Stomach (tissue), 9 donors: ENCODE data around the gene LRFN3. TPM values are rescaled to one million over a fixed set of nuclear protein-coding genes. Genes with fewer than 3 reads are reported as not detected.

Experiments
- DNase-seq, 2 donors: peaks; one replicate each; pipeline versions ENCODE4 v3.0.0 to v3.0.0-alpha.2; 2013 to 2019
- H3K27ac ChIP-seq, 5 donors: fragments of 200-600 bp in 4 of 5; sonication (generic) in 4 of 5; one replicate each; pipeline ENCODE4 v1.5.1; 2013 to 2019; ENCODE audit warnings: mild to moderate bottlenecking in 1 of 5, moderate library complexity in 1 of 5
- H3K27me3 ChIP-seq, 3 donors: fragments of 200-600 bp; sonication (generic); one replicate each; pipeline ENCODE4 v1.5.1; 2017 to 2019; ENCODE audit warnings: mixed run types in 1 of 3
- H3K36me3 ChIP-seq, 4 donors: fragments of 200-600 bp; sonication (generic); 1 replicate in 3 of 4; 2 replicates in 1 of 4; pipeline ENCODE4 v1.5.1; 2016 to 2019
- H3K4me1 ChIP-seq, 4 donors: fragments of 200-600 bp; sonication (generic); one replicate each; pipeline ENCODE4 v1.5.1; 2016 to 2019
- H3K4me3 ChIP-seq, 4 donors: fragments of 200-600 bp; sonication (generic) in 3 of 4; one replicate each; pipeline ENCODE4 v1.5.1; 2016 to 2019; ENCODE audit warnings: mild to moderate bottlenecking in 1 of 4
- H3K9me3 ChIP-seq, 4 donors: fragments of 200-600 bp; sonication (generic); one replicate each; pipeline ENCODE4 v1.5.1; 2016 to 2019
- CTCF ChIP-seq, 7 experiments: fragments of 450-650 bp in 4 of 7; fragments of 200-600 bp in 3 of 7; sonication (generic) in 3 of 7; IDR thresholded peaks; one replicate each; pipeline ENCODE4 v1.5.1; 2016 to 2019; ENCODE audit warnings: antibody characterized with exemption in 7 of 7, control low read depth in 2 of 7, mild to moderate bottlenecking in 1 of 7
- EP300 ChIP-seq: sonication (generic); formaldehyde crosslinking; IDR thresholded peaks from one replicate; pipeline ENCODE4 v1.6.1; 2017; ENCODE audit warnings: antibody characterized with exemption
- POLR2A ChIP-seq, 4 donors: fragments of 450-650 bp; IDR thresholded peaks; one replicate each; pipeline ENCODE4 v1.6.1; 2016; ENCODE audit warnings: antibody characterized with exemption in 4 of 4, control low read depth in 2 of 4, mild to moderate bottlenecking in 1 of 4, moderate library complexity in 1 of 4
- POLR2AphosphoS5 ChIP-seq, 3 donors: sonication (generic); formaldehyde crosslinking; IDR thresholded peaks; one replicate each; pipeline ENCODE4 v1.6.1; 2016; ENCODE audit warnings: antibody characterized with exemption in 3 of 3
- WGBS, 5 donors: extraction: QIAGEN DNeasy Blood & Tissue Kit in 3 of 5; methylation state at CpG; one replicate each; pipeline versions ENCODE4 v1.1.5 to v1.1.7; 2013 to 2018; 5-methylcytosine and 5-hydroxymethylcytosine counted together
- intact Hi-C: fragments of 100-400 bp; cut with DNase I; formaldehyde crosslinking; loops from one replicate; pipeline ENCODE4 v1.15.1; 2023; ENCODE audit warnings: low total_unique reads
- polyA plus RNA-seq, 3 donors: library from polyadenylated mRNA; stranded (reverse); fragments of 200-250 nt; gene quantifications; one replicate each; pipeline ENCODE4 v1.2.3, GENCODE V29; 2013
- small RNA-seq, 4 donors: library from RNA; depleted of rRNA; stranded (forward); fragments of <200 nt; gene quantifications; one replicate each; pipeline ENCODE3, GENCODE V24; 2016
- total RNA-seq, 5 donors: library from RNA; depleted of rRNA; stranded (reverse); fragments of >200 nt; gene quantifications; one replicate each; pipeline versions ENCODE4 v1.1.0 to v1.2.3, GENCODE V29; 2014 to 2016
- donor health status: healthy with polysubstance abuse.
- donor health status: Bipolar disorder and iron deficiency.
- donor health status: healthy.

The LRFN3 gene
- total and polyA plus RNA-seq, 8 donors, result 0.73 to 48.1 (median 3.5) TPM

- Histone ChIP-seq H3K4me1 (peaks cover 16 to 42% (median 41%) of the 10 kb centered on the region in 4 donors), H3K36me3 (peaks cover 0 to 19% (median 12%) of the 10 kb centered on the region in 4 donors), H3K27ac (peak overlapping the region in 4 of 5 donors; percentile 81 to 92 (median 90)), H3K4me3 (peak overlapping the region; percentile 81 to 98 (median 90)), H3K9me3 (no peaks in the 10 kb centered on the region), H3K27me3 (peaks cover 0 to 8% (median 0%) of the 10 kb centered on the region in 3 donors)
- peak in 1 of 2 donors; percentile 51 for DNase-seq
- WGBS, 5 donors, result 28 to 49% (median 37%) methylated on average over 22 to 49 of the region's 49 CpGs
- peak in 1 of 7 experiments; percentile 11 for TF ChIP-seq CTCF (IDR thresholded peaks at IDR 0.05)
- no peak for TF ChIP-seq EP300
- TF ChIP-seq POLR2A (IDR thresholded peaks at IDR 0.05), result no peak
- no peak for TF ChIP-seq POLR2AphosphoS5 (IDR thresholded peaks at IDR 0.05)
- intact Hi-C loops, result no loop called here
Observed at GRCh38 chr19:35993923-35994598, 57.9 kb downstream of the LRFN3 start.

Small RNA genes within 50 kb of the gene (small RNA-seq; reads per million reads assigned to genes)
- 0 reads per million in 4 donors for gene AF038458.1

Other genes starting within 250 kb of the LRFN3 start
- 1 to 10 TPM in 1 of 5 donors, not detected in 4; 8.2 TPM for gene ZBTB32, start 231.8 kb upstream of the LRFN3 start, total RNA-seq
- gene ZBTB32, start 231.8 kb upstream of the LRFN3 start, polyA plus RNA-seq, result under 1 TPM in 2 of 3 donors, not detected in 1; 0.43 to 0.46 TPM
- gene KMT2B, start 218.4 kb upstream of the LRFN3 start, total RNA-seq, result 10 to 100 TPM in 4 of 5 donors, 1 to 10 TPM in 1; 8.3 to 92.4 (median 24.9) TPM
- 10 to 100 TPM; 13.9 to 22.6 (median 15.1) TPM for gene KMT2B, start 218.4 kb upstream of the LRFN3 start, polyA plus RNA-seq
- 10 to 100 TPM in 2 of 5 donors, 1 to 10 TPM in 3; 3.6 to 36.8 (median 9.0) TPM for gene IGFLR1, start 193.9 kb upstream of the LRFN3 start, total RNA-seq
- 10 to 100 TPM in 1 of 3 donors, 1 to 10 TPM in 2; 6.4 to 15.6 (median 9.8) TPM for gene IGFLR1, start 193.9 kb upstream of the LRFN3 start, polyA plus RNA-seq
- gene U2AF1L4, start 191.0 kb upstream of the LRFN3 start, total RNA-seq, result 10 to 100 TPM; 11.4 to 98.0 (median 57.1) TPM
- 10 to 100 TPM; 27.6 to 53.0 (median 44.8) TPM for gene U2AF1L4, start 191.0 kb upstream of the LRFN3 start, polyA plus RNA-seq
- gene PSENEN, start 190.7 kb upstream of the LRFN3 start, total RNA-seq, result 10 to 100 TPM in 3 of 5 donors, 1 to 10 TPM in 1, not detected in 1; 9.3 to 58.0 (median 32.2) TPM
- 100 to 1,000 TPM in 1 of 3 donors, 10 to 100 TPM in 2; 49.2 to 101 (median 51.0) TPM for gene PSENEN, start 190.7 kb upstream of the LRFN3 start, polyA plus RNA-seq
- 10 to 100 TPM in 3 of 5 donors, 1 to 10 TPM in 2; 2.3 to 26.5 (median 17.9) TPM for gene LIN37, start 187.8 kb upstream of the LRFN3 start, total RNA-seq
- 10 to 100 TPM; 21.5 to 44.9 (median 29.2) TPM for gene LIN37, start 187.8 kb upstream of the LRFN3 start, polyA plus RNA-seq
- 100 to 1,000 TPM in 3 of 5 donors, 10 to 100 TPM in 2; 25.0 to 492 (median 209) TPM for gene HSPB6, start 179.3 kb upstream of the LRFN3 start, total RNA-seq
- gene HSPB6, start 179.3 kb upstream of the LRFN3 start, polyA plus RNA-seq, result 10 to 100 TPM; 45.0 to 84.9 (median 71.5) TPM
- gene PROSER3, start 178.2 kb upstream of the LRFN3 start, total RNA-seq, result 10 to 100 TPM in 4 of 5 donors, 1 to 10 TPM in 1; 5.9 to 61.3 (median 36.5) TPM
- gene PROSER3, start 178.2 kb upstream of the LRFN3 start, polyA plus RNA-seq, result 1 to 10 TPM; 3.6 to 6.7 (median 4.5) TPM
- 10 to 100 TPM in 4 of 5 donors, 1 to 10 TPM in 1; 5.1 to 73.6 (median 25.4) TPM for gene ARHGAP33, start 160.8 kb upstream of the LRFN3 start, total RNA-seq
- gene ARHGAP33, start 160.8 kb upstream of the LRFN3 start, polyA plus RNA-seq, result 1 to 10 TPM; 1.4 to 8.0 (median 6.9) TPM
- not detected for gene PRODH2, start 123.5 kb upstream of the LRFN3 start, total RNA-seq
- under 1 TPM in 1 of 3 donors, not detected in 2; 0.23 TPM for gene PRODH2, start 123.5 kb upstream of the LRFN3 start, polyA plus RNA-seq
- gene NPHS1, start 83.9 kb upstream of the LRFN3 start, total RNA-seq, result 10 to 100 TPM in 1 of 5 donors, 1 to 10 TPM in 1, under 1 TPM in 1, not detected in 2; 0.37 to 17.9 (median 5.4) TPM
- gene NPHS1, start 83.9 kb upstream of the LRFN3 start, polyA plus RNA-seq, result under 1 TPM; 0.10 to 0.61 (median 0.25) TPM
- gene KIRREL2, start 79.5 kb upstream of the LRFN3 start, total RNA-seq, result under 1 TPM in 2 of 5 donors, not detected in 3; 0.43 to 0.73 TPM
- gene KIRREL2, start 79.5 kb upstream of the LRFN3 start, polyA plus RNA-seq, result under 1 TPM in 2 of 3 donors, not detected in 1; 0.56 to 0.65 TPM
- 10 to 100 TPM in 4 of 5 donors, 1 to 10 TPM in 1; 5.3 to 76.5 (median 18.8) TPM for gene APLP1, start 67.8 kb upstream of the LRFN3 start, total RNA-seq
- 10 to 100 TPM; 12.5 to 31.3 (median 18.1) TPM for gene APLP1, start 67.8 kb upstream of the LRFN3 start, polyA plus RNA-seq
- gene NFKBID, start 35.8 kb upstream of the LRFN3 start, total RNA-seq, result 10 to 100 TPM in 3 of 5 donors, 1 to 10 TPM in 1, not detected in 1; 6.6 to 42.0 (median 17.6) TPM
- 1 to 10 TPM; 2.4 to 7.1 (median 3.3) TPM for gene NFKBID, start 35.8 kb upstream of the LRFN3 start, polyA plus RNA-seq
- 10 to 100 TPM in 1 of 5 donors, 1 to 10 TPM in 1, not detected in 3; 5.0 to 12.5 TPM for gene HCST, start 33.8 kb upstream of the LRFN3 start, total RNA-seq
- gene HCST, start 33.8 kb upstream of the LRFN3 start, polyA plus RNA-seq, result 10 to 100 TPM in 1 of 3 donors, 1 to 10 TPM in 2; 8.2 to 11.3 (median 9.2) TPM
- gene TYROBP, start 28.1 kb upstream of the LRFN3 start, total RNA-seq, result 10 to 100 TPM in 2 of 5 donors, 1 to 10 TPM in 1, not detected in 2; 9.4 to 72.3 (median 14.1) TPM
- gene TYROBP, start 28.1 kb upstream of the LRFN3 start, polyA plus RNA-seq, result 100 to 1,000 TPM in 1 of 3 donors, 10 to 100 TPM in 2; 38.4 to 106 (median 87.2) TPM
- 10 to 100 TPM in 3 of 5 donors, 1 to 10 TPM in 1, not detected in 1; 8.0 to 38.1 (median 21.1) TPM for gene SDHAF1, start 58.8 kb downstream of the LRFN3 start, total RNA-seq
- 10 to 100 TPM; 19.2 to 31.2 (median 28.3) TPM for gene SDHAF1, start 58.8 kb downstream of the LRFN3 start, polyA plus RNA-seq
- 10 to 100 TPM in 1 of 5 donors, 1 to 10 TPM in 3, not detected in 1; 1.3 to 11.2 (median 5.4) TPM for gene SYNE4, start 72.4 kb downstream of the LRFN3 start, total RNA-seq
- 1 to 10 TPM; 3.5 to 5.8 (median 4.6) TPM for gene SYNE4, start 72.4 kb downstream of the LRFN3 start, polyA plus RNA-seq
- gene ALKBH6, start 77.8 kb downstream of the LRFN3 start, total RNA-seq, result 100 to 1,000 TPM in 2 of 5 donors, 10 to 100 TPM in 1, 1 to 10 TPM in 2; 8.8 to 187 (median 44.2) TPM
- 10 to 100 TPM in 2 of 3 donors, 1 to 10 TPM in 1; 9.8 to 25.8 (median 13.7) TPM for gene ALKBH6, start 77.8 kb downstream of the LRFN3 start, polyA plus RNA-seq
- gene CLIP3, start 96.5 kb downstream of the LRFN3 start, total RNA-seq, result 10 to 100 TPM in 1 of 5 donors, 1 to 10 TPM in 4; 1.8 to 17.1 (median 7.5) TPM
- gene CLIP3, start 96.5 kb downstream of the LRFN3 start, polyA plus RNA-seq, result 1 to 10 TPM; 4.5 to 8.3 (median 5.5) TPM
- gene THAP8, start 117.9 kb downstream of the LRFN3 start, total RNA-seq, result 10 to 100 TPM in 1 of 5 donors, 1 to 10 TPM in 1, under 1 TPM in 2, not detected in 1; 0.29 to 12.8 (median 5.1) TPM
- gene THAP8, start 117.9 kb downstream of the LRFN3 start, polyA plus RNA-seq, result 1 to 10 TPM; 4.4 to 4.7 (median 4.7) TPM
- gene WDR62, start 118.5 kb downstream of the LRFN3 start, total RNA-seq, result 10 to 100 TPM in 1 of 5 donors, 1 to 10 TPM in 3, under 1 TPM in 1; 0.29 to 15.2 (median 2.7) TPM
- 1 to 10 TPM in 2 of 3 donors, under 1 TPM in 1; 0.31 to 1.3 (median 1.2) TPM for gene WDR62, start 118.5 kb downstream of the LRFN3 start, polyA plus RNA-seq
- gene OVOL3, start 174.8 kb downstream of the LRFN3 start, total RNA-seq, result not detected
- not detected for gene OVOL3, start 174.8 kb downstream of the LRFN3 start, polyA plus RNA-seq
- gene POLR2I, start 178.5 kb downstream of the LRFN3 start, total RNA-seq, result 100 to 1,000 TPM in 1 of 5 donors, 10 to 100 TPM in 4; 16.2 to 199 (median 42.8) TPM
- gene POLR2I, start 178.5 kb downstream of the LRFN3 start, polyA plus RNA-seq, result 100 to 1,000 TPM in 2 of 3 donors, 10 to 100 TPM in 1; 84.0 to 123 (median 117) TPM
- 100 to 1,000 TPM in 1 of 5 donors, 10 to 100 TPM in 4; 32.1 to 263 (median 71.0) TPM for gene TBCB, start 179.1 kb downstream of the LRFN3 start, total RNA-seq
- 100 to 1,000 TPM; 137 to 165 (median 140) TPM for gene TBCB, start 179.1 kb downstream of the LRFN3 start, polyA plus RNA-seq
- 100 to 1,000 TPM in 4 of 5 donors, 10 to 100 TPM in 1; 93.7 to 188 (median 115) TPM for gene CAPNS1, start 203.7 kb downstream of the LRFN3 start, total RNA-seq
- gene CAPNS1, start 203.7 kb downstream of the LRFN3 start, polyA plus RNA-seq, result 100 to 1,000 TPM; 500 to 575 (median 554) TPM
- gene COX7A1, start 216.1 kb downstream of the LRFN3 start, total RNA-seq, result 10 to 100 TPM in 2 of 5 donors, 1 to 10 TPM in 2, not detected in 1; 4.0 to 21.0 (median 10.4) TPM
- gene COX7A1, start 216.1 kb downstream of the LRFN3 start, polyA plus RNA-seq, result 10 to 100 TPM; 31.9 to 43.4 (median 32.7) TPM